ENCODE results near the gene PTPN13. TPM values are rescaled to one million over a fixed set of nuclear protein-coding genes. Genes with fewer than 3 reads are reported as not detected.

The PTPN13 gene
- total RNA-seq, 1 experiment from 2014 or later, result 12.1 TPM

- Histone ChIP-seq H3F3A (ENCODE audit: low read length, unreplicated experiment) (no peaks in the 10 kb centered on the region), H3K27me3 (ENCODE audit: low read length) (no peaks in the 10 kb centered on the region), H3K9me2 (replicated peaks; ENCODE audit: low read length) (no peaks in the 10 kb centered on the region), H3K27ac (ENCODE audit: low read length) (no peak overlapping the region), H3K4me2 (ENCODE audit: low read length) (no peak overlapping the region), H2AFZ (ENCODE audit: low read length) (no peak overlapping the region), H3K79me2 (ENCODE audit: low read length) (no peaks in the 10 kb centered on the region), H3K4me1 (ENCODE audit: insufficient read depth, low read length) (0 out of 2 replicates have a peak, but pooled peaks cover 4% of the 10 kb centered on the region), H3K36me3 (ENCODE audit: low read depth, low read length) (no peaks in the 10 kb centered on the region), H4K20me1 (ENCODE audit: low read length) (no peaks in the 10 kb centered on the region), H3K4me3 (ENCODE audit: low read length) (no peak overlapping the region), H3K9ac (ENCODE audit: low read length) (no peak overlapping the region), H3K9me3 (ENCODE audit: low read length) (no peaks in the 10 kb centered on the region)
- ChIA-PET CTCF (no interaction called here), POLR2A (ENCODE audit: unreplicated experiment) (no interaction called here)
- intact Hi-C loops (cut with micrococcal nuclease), result loop anchor here (10.0 kb wide), 2 partner anchors 175 to 215 kb away; partner anchors contain the start of gene C4orf36
- no peak for DNase-seq
- BruUV-seq (replicated peaks), result no TSS peak
- TF ChIP-seq CTCF (conservative IDR thresholded peaks at IDR 0.05; ENCODE audit: low read depth, low read length) (no peak), EZH2phosphoT487 (IDR thresholded peaks at IDR 0.05; ENCODE audit: borderline replicate concordance, low read length) (no peak), EZH2 (IDR thresholded peaks at IDR 0.05; ENCODE audit: low read length, unreplicated experiment) (no peak)
- no peak for ATAC-seq
Observed at GRCh38 chr4:86679441-86679840, 85.3 kb downstream of the PTPN13 start.

DNA sequence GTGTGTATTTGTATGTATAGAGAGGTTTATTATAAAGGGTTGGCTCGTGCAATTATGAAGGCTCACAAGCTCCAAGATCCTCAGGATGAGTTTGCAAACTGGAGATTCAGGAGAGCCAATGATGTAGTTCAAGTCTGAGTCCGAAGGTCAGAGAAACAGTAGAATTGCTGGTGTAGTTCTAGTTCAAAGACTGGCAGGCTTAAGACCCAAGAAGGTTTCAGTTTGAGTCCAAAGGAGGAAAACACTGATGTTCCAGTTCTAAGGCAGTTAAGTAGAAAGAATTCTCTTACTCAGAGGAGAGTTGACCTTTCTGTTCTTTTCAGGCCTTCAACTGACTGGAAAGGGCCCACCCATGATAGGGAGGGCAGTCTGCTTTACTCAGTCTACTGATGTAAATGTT lies 89.1 kb downstream of the PTPN13 start:
- CTCF ChIA-PET, result no interaction called here
- Histone ChIP-seq H3F3A (ENCODE audit: low read length, unreplicated experiment) (no peaks in the 10 kb centered on the region), H3K9me3 (ENCODE audit: low read length) (no peaks in the 10 kb centered on the region), H3K9me2 (replicated peaks; ENCODE audit: low read length) (no peaks in the 10 kb centered on the region), H3K9ac (ENCODE audit: low read length) (no peak overlapping the region), H3K27ac (ENCODE audit: low read length) (no peak overlapping the region), H2AFZ (ENCODE audit: low read length) (no peak overlapping the region), H3K79me2 (ENCODE audit: low read length) (no peaks in the 10 kb centered on the region), H3K27me3 (ENCODE audit: low read length) (no peaks in the 10 kb centered on the region), H3K36me3 (ENCODE audit: low read depth, low read length) (no peaks in the 10 kb centered on the region), H3K4me3 (ENCODE audit: low read length) (no peak overlapping the region), H3K4me2 (ENCODE audit: low read length) (no peak overlapping the region), H4K20me1 (ENCODE audit: low read length) (no peaks in the 10 kb centered on the region), H3K4me1 (ENCODE audit: insufficient read depth, low read length) (peaks cover 9% of the 10 kb centered on the region; the same call in 1 of the 2 replicates)
- no TSS peak for BruUV-seq (replicated peaks)
- TF ChIP-seq CTCF (conservative IDR thresholded peaks at IDR 0.05; ENCODE audit: low read depth, low read length), result no peak
- TF ChIP-seq EZH2 (IDR thresholded peaks at IDR 0.05; ENCODE audit: low read length, unreplicated experiment), result no peak
- no peak for TF ChIP-seq EZH2phosphoT487 (IDR thresholded peaks at IDR 0.05; ENCODE audit: borderline replicate concordance, low read length)
- intact Hi-C loops (cut with micrococcal nuclease), result no loop called here
- ATAC-seq (no peak), DNase-seq (no peak)
- POLR2A ChIA-PET (ENCODE audit: unreplicated experiment), result no interaction called here

DNA sequence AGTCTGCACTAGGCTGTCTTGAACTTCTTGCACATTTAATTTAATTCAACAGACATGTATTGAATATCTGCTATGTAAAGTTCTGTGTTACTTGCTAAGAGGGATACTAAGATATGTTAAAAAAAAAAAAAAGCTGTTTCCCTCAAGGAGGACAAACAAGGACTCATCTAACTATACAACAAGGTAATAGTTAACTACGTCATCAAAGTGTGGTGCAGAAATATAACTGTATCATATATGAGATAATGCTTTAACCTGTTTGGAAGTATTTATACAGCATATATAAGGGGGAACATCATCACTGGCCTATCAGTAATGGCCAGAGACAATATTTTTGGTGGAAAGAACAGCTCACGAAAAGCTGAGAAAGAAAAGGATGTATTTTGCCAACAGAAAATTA lies 89.9 kb downstream of the PTPN13 start:
- ChIA-PET POLR2A (ENCODE audit: unreplicated experiment) (interaction anchor here (0.5 kb wide), 1 partner anchor 208 kb away, joined by 7 read pairs; no protein-coding TSS in a partner anchor), CTCF (no interaction called here)
- no TSS peak for BruUV-seq (replicated peaks)
- Histone ChIP-seq H3K4me2 (ENCODE audit: low read length) (no peak overlapping the region), H3K9ac (ENCODE audit: low read length) (no peak overlapping the region), H3K79me2 (ENCODE audit: low read length) (no peaks in the 10 kb centered on the region), H3K27ac (ENCODE audit: low read length) (no peak overlapping the region), H4K20me1 (ENCODE audit: low read length) (no peaks in the 10 kb centered on the region), H3K27me3 (ENCODE audit: low read length) (no peaks in the 10 kb centered on the region), H2AFZ (ENCODE audit: low read length) (no peak overlapping the region), H3K36me3 (ENCODE audit: low read depth, low read length) (no peaks in the 10 kb centered on the region), H3F3A (ENCODE audit: low read length, unreplicated experiment) (no peaks in the 10 kb centered on the region), H3K9me2 (replicated peaks; ENCODE audit: low read length) (no peaks in the 10 kb centered on the region), H3K9me3 (ENCODE audit: low read length) (no peaks in the 10 kb centered on the region), H3K4me3 (ENCODE audit: low read length) (no peak overlapping the region), H3K4me1 (ENCODE audit: insufficient read depth, low read length) (peaks cover 9% of the 10 kb centered on the region; the same call in 1 of the 2 replicates)
- TF ChIP-seq CTCF (conservative IDR thresholded peaks at IDR 0.05; ENCODE audit: low read depth, low read length) (no peak), EZH2 (IDR thresholded peaks at IDR 0.05; ENCODE audit: low read length, unreplicated experiment) (no peak)
- ATAC-seq (no peak), DNase-seq (no peak)
- intact Hi-C loops (cut with micrococcal nuclease), result no loop called here
